NCI-H446 treated with DMSO at 0.1 percent for 48 hours (cell line): ENCODE measurements around the gene NGDN.
"Not testable (repeated sequence)": the region's sequence is repeated elsewhere in the genome, so short reads cannot be mapped to it uniquely, and the experiment has no call there.

Experiments
- DNase-seq: peaks from one replicate; lab custom pipeline; 2025; lab: John Stamatoyannopoulos, UW

Gene NGDN, protein sequence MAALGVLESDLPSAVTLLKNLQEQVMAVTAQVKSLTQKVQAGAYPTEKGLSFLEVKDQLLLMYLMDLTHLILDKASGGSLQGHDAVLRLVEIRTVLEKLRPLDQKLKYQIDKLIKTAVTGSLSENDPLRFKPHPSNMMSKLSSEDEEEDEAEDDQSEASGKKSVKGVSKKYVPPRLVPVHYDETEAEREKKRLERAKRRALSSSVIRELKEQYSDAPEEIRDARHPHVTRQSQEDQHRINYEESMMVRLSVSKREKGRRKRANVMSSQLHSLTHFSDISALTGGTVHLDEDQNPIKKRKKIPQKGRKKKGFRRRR

DNA sequence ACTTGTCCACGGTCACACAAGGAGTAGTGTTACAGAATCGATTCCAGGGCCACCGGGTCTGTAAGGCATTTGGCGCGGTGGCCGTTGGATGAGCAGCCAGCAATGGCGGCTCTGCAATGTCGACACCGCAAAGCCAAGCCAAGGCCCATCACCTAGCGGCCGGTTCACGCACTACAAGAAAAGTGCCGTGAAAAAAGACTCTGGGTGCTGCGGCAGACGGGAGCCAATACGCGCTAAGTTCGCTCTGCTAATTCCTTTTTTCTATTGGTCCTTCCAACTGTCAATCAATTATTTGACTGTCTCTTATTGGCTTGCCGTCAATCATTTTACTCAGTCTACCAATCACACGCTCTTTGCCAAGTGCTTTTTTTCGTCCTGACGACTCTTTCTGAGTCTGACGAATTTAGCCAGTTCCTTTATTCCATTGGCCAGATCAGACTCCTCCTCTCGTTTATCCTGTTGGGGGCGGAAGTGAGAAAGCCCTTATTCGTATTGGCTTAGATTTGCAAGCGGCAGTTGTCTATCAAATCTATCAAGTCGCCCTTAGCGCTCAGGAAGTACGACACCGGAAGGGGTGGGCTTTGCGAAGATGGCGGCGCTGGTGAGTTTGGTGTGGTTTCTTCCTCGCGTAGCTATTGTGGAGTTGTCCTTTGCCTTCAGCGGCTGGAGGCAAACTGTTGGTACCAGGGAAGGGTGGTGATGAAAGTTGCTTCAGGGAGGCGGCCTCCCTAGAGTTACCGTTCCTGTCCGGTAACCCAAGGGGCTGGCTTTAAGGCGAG lies at the start of gene NGDN:
NGDN (plus strand) TSS at position 577 of the 779 bp plus-strand sequence; CDS start at position 590, 13 bp downstream.
- peak; percentile 100 for DNase-seq

DNA sequence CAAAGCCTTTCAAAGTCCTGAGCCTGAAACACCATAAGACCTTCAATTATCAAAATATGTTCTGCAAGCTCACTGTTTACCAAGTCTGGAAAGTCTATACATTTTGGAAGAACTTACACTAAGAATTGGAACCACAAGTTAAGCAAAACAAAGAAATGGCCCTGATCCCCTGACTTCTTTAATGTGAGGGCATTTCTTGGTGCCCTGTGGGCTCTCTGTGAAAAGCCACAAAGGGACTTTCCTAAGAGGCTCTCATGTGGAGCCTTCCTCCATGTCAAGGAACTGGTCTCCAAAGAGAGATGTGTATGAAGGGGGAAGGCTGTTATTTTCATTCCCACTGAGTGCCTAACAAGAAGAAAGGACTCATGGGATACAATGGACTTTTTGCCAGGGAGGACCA lies 47.9 kb upstream of the NGDN start:
- no peak for DNase-seq

DNA sequence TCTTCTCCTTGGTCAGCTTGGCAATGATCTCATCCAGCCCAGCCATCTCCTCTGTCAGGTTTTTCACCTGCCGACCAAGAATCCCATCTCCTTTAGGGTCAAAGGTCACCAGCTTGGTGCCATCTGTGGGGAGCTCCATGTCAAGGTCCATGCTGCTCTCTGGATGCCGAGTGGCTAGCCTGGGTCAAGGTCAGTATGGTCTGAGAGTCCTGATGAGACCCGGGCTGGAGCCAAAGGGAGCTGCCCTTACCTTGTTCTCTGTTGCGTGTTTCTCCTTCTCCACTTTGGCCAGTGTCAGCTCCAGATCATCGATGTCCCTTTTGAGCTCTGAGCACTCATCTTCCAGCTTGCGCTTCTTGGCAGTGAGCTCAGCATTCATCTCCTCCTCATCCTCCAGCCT lies 45.8 kb upstream of the NGDN start:
- no peak for DNase-seq

DNA sequence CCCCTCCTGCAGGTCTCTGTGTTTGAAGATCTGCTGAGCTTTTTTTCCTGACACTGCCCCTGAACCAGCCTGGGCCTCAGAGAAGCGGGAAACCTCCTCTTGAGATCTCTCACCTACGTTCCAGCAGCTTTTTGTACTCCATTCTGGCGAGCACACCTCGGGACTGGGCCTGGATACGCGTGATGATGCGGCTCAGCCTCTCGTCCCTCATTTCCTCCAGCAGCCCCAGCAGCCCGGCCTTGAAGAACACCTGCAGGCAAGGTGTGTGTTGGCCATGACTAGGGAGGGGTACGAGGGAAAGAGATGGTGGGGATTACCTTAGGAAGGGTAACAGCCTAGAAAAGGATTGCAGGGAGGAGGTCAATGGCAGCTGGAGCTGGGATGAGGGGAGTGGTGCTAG lies 44.3 kb upstream of the NGDN start:
- no peak for DNase-seq

DNA sequence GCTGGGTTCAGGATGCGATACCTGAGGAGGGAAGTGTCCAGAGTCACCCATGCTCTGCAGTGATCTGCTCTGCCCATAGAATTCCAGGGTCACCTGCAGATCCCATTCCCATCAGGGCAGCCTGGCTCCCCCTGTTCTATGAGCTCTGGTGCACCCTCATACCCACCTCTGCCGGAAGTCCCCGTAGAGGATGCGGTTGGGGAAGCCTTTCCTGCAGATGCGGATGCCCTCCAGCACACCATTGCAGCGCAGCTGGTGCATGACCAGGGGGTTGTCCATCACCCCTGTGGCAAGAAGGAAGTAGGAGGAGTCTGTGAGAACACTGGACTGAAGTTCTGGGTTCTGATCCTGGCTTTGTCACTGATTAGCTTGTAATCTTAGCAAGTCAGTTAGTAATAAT lies 43.7 kb upstream of the NGDN start:
- DNase-seq = not testable (repeated sequence)

DNA sequence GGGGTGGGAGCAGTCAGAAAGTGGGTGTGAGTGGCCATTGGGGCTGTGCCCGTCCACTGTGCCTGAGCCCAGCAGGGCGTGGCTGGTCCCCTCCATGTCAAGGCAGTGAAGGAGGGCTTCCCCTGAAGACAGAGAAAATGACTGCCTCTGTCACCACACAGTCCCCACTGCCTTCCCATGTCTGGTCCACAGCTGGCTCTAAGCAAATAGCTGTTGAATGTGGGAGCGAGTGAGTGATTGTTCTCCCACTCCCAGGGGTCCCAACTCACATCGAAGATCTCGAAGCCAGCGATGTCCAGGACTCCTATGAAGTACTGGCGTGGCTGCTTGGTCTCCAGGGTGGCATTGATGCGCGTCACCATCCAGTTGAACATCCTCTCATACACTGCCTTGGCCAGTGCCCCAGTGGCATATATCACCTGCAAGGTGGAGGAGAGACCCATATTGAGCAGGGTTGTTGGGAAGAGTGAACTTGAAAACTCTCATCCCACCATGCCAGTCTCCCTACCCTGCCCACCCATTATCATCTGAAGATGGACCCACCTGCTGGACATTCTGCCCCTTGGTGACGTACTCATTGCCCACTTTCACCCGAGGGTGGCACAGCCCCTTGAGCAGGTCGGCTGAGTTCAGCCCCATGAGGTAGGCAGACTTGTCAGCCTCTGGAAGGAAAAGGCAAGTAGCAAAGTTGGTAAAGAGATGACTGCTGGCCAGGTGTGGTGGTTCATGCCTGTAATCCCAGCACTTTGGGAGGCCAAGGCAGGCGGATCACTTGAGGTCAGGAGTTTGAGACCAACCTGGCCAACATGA lies 40.6 kb upstream of the NGDN start:
- DNase-seq = no peak

DNA sequence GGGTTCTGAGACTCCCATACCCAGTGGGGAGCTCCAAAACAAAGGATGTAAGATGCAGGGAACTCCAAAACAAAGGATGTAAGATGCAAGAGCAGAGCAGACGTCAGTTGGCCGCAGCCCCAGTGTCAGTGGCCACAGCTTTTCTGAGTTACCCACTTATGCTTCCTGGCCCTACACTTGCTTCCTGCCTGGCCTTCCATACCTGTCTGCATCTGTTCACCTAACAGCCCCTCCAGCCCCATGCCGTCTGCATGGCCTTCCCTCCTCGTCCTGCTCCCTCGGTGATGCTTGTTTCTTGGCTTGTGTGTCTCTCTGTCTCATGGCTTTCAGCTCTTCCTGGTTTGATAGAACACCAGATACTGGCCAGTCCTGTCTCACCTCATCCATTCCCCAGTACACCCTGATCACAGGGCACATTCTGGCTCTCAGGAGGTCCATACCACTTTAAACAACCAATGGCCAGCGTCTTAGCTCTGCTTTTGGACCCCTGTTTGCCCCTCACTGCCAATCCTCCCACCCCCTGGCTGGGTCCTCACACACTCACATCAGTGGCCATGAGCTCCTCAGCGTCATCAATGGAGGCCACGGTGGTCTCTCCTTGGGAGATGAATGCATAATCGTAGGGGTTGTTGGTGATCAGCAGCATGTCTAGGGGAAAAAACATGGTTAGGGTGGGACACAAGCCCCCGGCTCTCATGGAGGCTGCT lies 39.3 kb upstream of the NGDN start:
- DNase-seq = no peak

DNA sequence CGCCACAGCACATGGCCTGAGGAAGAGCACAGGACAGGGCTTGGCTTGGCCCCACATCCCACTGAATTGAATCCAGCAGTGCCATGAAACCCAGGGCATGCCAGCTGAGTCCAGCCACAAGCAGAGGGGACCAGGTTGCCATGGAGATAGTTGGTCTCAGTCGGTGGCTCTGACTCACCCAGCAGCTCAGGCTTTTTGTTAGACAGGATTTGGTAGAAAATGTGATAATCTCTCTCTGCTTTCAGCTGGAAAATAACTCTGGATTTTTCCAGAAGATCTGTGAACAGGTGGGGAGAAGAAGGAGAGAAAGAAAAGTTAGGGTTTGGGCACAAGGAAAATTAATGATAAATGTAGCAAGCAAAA lies 38.8 kb upstream of the NGDN start:
- DNase-seq = peak; percentile 0

DNA sequence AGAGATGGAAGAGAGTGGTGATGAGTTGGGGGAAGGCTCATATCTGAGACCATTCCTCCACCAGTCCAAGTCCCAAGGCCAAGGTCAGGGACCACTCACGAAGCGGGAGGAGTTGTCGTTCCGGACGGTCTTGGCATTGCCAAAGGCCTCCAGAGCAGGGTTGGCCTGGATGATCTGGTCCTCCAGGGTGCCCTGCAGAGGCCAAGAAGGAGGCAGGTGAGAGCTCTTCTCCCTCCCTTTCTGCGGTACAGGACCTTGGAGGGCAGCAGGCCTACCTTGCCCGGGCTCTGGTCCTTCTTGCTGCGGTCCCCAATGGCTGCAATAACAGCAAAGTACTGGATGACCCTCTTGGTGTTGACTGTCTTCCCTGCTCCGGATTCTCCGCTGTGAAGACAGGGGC lies 38.0 kb upstream of the NGDN start:
- no peak for DNase-seq

DNA sequence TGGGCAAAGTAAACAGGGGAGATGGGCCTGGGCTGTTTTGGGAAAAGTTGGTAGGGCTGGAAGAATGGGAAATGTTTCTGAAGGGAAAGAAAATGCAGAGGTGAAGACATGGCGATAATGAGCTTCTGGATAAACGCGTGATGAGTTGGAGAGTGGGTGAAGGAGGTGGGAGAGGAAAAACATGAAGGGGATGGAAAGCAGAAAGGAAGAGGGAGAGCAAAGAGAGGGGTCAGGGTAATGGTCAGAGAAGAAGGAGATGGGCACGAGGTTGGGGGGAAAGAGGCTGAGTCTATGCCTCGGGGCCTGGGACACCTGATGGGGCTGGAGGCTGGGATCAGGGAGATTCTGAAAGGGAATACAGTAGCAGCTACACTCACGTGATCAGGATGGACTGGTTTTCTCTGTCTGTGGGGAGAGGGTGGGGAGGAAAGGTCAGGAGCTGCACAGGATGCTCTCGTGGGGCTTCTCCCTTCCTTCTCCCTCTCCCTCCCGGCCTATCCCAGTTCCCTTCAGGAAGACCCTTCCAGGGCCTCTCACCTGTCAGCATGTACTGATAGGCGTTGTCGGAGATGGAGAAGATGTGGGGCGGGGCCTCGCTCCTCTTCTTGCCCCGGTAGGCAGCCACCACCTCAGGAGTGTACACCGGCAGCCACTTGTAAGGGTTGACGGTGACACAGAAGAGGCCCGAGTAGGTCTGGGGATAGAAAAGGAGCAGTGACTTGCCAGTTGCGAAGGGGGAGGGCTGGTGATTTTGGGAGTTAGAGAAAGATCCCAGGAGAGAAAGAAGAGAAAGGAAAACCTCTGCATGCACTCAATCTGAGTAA lies 37.2 kb upstream of the NGDN start:
- no peak for DNase-seq

DNA sequence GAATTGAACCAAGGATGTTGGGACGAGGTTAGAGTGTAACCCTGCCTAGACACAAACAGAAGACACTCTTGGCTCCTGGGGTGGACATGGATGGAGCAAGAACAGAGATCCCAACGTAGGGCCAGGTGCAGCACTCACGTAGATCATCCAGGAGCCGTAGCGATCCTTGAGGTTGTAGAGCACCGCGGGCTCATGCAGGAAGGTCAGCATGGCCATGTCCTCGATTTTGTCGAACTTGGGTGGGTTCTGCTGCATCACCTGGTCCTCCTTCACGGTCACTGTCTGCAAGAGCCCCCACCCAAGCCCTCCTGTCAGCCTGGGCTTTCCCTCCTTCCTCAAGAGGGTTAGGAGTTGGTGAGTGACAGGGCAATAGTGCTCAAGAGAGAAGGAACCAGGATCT lies 36.6 kb upstream of the NGDN start:
- DNase-seq = no peak

DNA sequence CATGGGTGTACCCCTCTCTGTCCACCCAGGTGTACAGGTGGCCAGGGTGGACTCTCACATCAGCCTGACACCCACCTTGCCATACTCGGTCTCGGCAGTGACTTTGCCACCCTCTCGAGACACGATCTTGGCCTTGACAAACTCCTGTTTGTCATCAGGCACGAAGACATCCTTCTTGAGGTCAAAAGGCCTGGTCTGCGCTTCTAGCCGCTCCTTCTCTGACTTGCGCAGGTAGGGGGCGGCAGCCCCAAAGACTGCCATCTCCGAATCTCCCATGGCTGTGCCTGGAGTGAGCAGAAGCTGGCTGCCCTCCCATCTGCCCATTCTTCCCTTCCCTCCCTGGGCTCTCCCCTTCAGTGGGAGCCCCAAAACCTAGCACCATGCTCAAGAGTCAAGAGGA lies 36.0 kb upstream of the NGDN start:
- DNase-seq = no peak

DNA sequence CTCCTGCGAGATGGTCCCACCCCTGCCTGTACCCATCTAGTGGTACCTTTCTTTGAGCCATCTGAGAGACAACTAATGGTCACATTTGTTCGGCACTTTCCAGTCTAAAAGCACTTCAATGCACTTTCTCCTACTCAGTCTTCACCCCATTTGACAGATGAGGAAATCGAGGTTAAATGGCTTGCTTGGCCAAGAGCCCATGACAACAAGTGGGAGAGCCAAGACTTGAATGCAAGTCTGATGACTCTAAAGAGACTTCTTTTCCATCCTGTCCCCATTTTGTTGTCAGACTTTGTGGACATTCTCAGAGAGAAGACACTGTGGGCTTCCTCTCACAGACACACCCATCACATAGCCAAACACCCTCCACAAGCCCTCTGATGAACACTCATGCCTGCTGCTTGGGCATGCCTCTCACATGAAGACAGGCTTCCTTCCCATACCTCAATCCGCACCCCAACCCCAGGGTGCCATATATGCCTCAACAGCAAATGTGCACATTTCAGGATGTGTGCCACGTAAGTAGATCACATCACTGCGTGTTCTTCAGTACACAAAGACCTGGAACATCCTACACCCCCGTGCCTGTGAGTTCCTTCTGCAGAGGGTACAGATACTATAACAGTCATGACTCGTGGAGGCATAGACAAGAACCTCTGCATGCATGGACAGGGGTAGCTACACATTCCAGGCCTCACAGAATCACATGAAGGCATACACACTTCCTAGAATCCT lies 34.8 kb upstream of the NGDN start:
- no peak for DNase-seq

DNA sequence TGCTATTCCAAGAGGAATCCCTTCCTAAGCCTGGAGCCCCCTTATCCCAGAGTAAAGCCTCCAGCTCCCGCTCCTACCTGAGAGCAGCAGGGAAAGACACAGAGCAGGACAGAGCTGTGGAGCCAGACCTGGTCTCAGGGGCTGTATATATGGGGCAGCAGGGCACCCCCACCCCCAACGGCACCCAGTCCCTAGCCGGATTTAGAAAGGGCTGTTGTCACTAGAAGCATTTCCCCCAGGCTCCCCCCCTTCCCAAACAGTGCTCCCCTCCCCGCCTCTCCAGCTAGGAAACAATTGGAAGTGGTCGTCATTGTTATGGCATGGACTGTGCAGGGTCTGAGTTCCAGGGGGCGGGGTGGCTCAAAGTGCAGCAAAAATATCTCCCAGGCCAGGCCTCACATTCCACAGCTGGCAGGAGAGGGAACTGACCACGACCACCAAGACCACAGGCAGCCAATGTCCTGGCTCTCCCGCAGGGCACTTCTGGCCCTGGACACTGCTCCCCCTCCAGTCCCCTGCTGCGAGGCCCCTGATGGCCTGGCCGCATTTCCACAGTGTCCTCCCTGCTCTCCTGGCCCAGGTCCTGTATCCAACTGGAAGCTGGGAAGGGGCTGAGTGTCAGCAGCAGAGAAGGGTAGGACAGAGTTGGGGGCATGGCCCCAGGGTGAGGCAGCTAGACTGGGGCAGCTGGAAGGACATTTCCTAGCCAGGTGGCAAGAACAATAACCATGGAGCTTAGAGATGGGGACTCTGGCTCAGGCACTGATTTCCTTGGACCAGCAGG lies 33.8 kb upstream of the NGDN start, which contains the start of gene MYH7:
MYH7 (minus strand) TSS at position 118 of the 784 bp plus-strand sequence. CDS start 1,928 bp downstream, outside the sequence.
- DNase-seq = no peak

DNA sequence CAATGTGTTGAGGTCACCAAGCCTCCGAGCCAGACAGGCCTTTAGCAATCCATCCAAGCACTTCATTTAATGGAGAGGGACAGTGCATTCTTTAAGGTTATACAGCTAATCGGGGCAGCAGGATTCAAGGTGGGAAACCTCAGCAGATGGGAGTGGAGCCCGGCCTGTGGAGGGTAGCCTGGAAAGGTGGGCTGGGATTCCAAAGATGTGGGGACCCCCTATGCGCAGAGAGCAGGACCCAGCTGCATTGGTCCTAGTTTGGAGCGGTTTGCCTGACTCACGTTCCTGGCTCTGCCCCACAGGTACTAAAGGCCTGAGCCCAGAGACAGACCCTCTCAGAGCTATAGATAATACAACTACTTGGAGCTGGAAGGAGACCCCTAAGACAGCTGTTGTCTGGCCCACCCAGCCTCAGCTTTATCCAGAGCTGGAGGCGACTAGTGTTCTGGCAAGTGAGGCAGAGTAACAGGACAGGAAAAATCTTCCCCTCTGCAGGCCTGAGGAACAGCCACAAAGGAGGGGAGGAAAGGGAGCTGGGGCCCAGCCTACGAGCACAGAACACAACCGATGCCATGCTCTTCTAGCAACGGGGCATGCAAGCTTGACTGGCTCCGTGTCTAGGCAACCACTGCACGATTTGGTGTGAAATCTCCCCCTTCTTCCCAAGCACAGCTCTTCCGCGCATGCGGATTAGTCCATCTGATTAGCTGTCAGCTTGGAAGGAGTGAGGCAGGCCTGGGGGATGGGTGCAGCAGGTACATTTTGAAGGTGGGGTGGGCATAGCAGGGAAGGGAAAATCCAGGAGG lies 33.0 kb upstream of the NGDN start:
- DNase-seq = no peak

DNA sequence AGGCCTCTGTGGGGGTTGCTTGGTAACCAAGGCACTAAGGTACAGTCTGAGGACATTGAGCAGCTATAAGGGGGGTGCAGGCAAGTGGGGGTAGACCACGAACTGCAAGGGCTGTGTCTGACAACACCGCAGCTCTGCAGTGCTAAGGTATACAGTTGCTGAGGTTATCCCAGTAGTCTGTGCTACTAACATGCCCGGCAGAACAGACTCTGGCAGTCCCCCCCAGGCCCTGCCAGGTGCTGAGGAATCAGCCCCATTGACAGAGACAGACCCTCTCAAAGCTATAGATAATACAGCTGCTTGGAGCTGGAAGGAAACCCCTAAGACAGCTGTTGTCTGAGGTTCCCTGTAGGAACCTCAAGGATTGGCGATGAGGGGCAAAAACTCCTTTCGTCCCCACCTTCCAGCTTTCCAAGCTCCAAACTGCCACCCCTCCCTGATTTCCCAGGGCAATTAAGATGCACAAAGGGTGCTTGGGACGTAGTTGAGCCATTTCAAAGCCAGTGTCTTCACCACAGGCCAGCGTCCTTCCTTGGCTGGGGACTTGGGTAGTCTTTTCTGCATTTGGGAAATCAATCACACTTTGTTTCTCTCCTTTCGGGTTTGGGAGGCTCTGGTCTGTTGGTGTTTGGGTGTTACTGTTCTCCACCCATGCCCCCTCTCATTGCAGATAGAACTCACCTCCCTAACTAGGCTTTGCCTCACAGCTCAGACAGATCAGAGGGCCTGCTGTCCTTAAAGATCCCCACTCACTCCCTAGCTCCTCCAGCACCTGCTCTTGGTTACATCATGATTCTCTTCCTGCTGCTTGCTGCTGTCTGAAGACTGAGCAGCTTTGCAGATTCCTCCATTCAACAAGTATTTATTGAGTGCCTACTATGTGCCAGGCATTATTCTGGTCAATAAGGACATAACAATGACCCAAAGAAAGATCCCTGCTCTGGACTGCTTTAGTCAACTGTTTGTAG lies 32.1 kb upstream of the NGDN start:
- no peak for DNase-seq
